HUES6 (cell line): ENCODE results near the gene ARHGAP26.

Experiments used
- H3K27ac ChIP-seq: 2 replicates; pipeline ENCODE4 v1.7.0; 2013; ENCODE audit warnings: low read depth, mild to moderate bottlenecking, low read length, inconsistent platforms
- H3K27me3 ChIP-seq: 2 replicates; pipeline ENCODE4 v1.6.1; 2013; ENCODE audit warnings: low read length; ENCODE audit not compliant: control insufficient read depth, insufficient read depth
- H3K36me3 ChIP-seq: 2 replicates; pipeline ENCODE4 v1.6.1; 2013; ENCODE audit warnings: low read length; ENCODE audit not compliant: control insufficient read depth, insufficient read depth
- H3K4me1 ChIP-seq: 2 replicates; pipeline ENCODE4 v1.6.1; 2013; ENCODE audit warnings: low read length; ENCODE audit not compliant: control insufficient read depth, insufficient read depth
- H3K4me3 ChIP-seq: 2 replicates; pipeline ENCODE4 v1.5.1; 2013; ENCODE audit warnings: low read depth, low read length
- H3K9ac ChIP-seq: one replicate; pipeline ENCODE4 v1.6.1; 2013; ENCODE audit warnings: mild to moderate bottlenecking, low read length
- H3K9me3 ChIP-seq: 2 replicates; pipeline ENCODE4 v1.6.1; 2013; ENCODE audit warnings: low read depth, low read length; ENCODE audit not compliant: control insufficient read depth, insufficient read depth

ARHGAP26 gene

DNA sequence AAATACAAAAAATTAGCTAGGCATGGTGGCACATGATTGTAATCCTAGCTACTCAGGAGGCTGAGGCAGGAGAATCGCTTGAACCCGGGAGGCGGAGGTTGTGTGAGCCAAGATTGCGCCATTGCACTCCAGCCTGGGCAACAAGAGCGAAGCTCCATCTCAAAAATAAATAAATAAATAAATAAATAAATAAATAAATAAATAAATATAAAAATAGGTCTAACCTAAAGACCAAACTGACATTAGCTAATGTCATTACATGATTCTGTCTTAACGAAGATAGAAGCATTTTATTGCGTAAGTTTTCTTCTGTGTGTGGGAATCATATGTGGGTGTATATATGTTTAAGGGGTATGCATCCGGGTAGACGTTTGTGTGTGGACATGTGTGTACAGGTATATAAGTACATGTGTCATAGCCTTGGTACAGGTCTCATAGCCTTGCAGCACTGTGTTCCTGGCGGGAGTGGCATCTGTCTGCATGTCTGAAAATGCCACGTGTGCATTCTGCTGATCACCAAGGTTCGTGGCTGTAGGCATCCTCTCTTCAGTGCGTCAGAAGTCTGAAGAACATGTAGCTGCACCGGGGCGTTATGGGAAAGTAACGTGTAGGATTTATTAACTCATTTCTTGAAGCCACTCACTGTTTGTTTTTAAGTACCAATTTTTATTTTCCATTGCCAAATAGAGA is 335.2 kb downstream of the ARHGAP26 start:
- Histone ChIP-seq H3K27me3 (no peaks in the 10 kb centered on the region), H3K4me3 (no peak overlapping the region), H3K36me3 (no peaks in the 10 kb centered on the region), H3K9ac (no peak overlapping the region), H3K27ac (no peak overlapping the region), H3K9me3 (no peaks in the 10 kb centered on the region), H3K4me1 (peaks cover 9% of the 10 kb centered on the region)

GRCh38 chr5:143106174-143106573 is 336.0 kb downstream of the ARHGAP26 start:
- H3K36me3 ChIP-seq, result no peaks in the 10 kb centered on the region
- no peak overlapping the region for H3K27ac ChIP-seq
- no peak overlapping the region for H3K4me3 ChIP-seq
- no peaks in the 10 kb centered on the region for H3K9me3 ChIP-seq
- H3K4me1 ChIP-seq, result peaks cover 17% of the 10 kb centered on the region
- H3K27me3 ChIP-seq, result no peaks in the 10 kb centered on the region
- H3K9ac ChIP-seq, result no peak overlapping the region

- Histone ChIP-seq H3K27ac (no peak overlapping the region), H3K27me3 (no peaks in the 10 kb centered on the region), H3K9ac (no peak overlapping the region), H3K36me3 (no peaks in the 10 kb centered on the region), H3K9me3 (no peaks in the 10 kb centered on the region), H3K4me3 (no peak overlapping the region), H3K4me1 (peaks cover 23% of the 10 kb centered on the region)
Observed at GRCh38 chr5:143108498-143109128, 338.4 kb downstream of the ARHGAP26 start.

- H3K4me1 ChIP-seq, result peaks cover 23% of the 10 kb centered on the region
- no peaks in the 10 kb centered on the region for H3K9me3 ChIP-seq
- H3K36me3 ChIP-seq, result no peaks in the 10 kb centered on the region
- no peak overlapping the region for H3K9ac ChIP-seq
- no peaks in the 10 kb centered on the region for H3K27me3 ChIP-seq
- H3K4me3 ChIP-seq, result 0 out of 2 replicates have a peak overlapping the region, but pooled peaks have one; percentile 9
- 0 out of 2 replicates have a peak overlapping the region, but pooled peaks have one; percentile 7 for H3K27ac ChIP-seq
Observed at GRCh38 chr5:143110591-143110990, 340.4 kb downstream of the ARHGAP26 start.

DNA sequence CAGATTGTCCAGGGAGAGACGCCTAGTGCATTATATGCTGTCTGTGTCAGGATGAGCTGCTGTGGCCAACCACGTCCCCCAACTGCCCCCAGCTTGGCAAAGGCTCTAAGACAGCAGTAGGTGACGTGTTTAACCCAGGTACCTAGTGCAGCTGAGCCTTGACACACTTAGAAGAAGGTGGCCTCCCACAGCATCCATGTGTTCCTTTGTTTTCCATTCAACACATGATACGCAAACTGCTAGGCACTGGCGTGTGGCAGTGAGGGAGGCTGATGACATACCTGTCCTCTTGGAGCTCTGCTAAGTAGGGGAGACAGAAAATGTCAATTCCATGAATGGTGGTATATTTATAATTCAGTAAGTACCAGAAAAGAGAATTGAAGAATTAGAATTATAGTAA is 341.6 kb downstream of the ARHGAP26 start:
- Histone ChIP-seq H3K27ac (no peak overlapping the region), H3K9ac (no peak overlapping the region), H3K27me3 (no peaks in the 10 kb centered on the region), H3K36me3 (no peaks in the 10 kb centered on the region), H3K9me3 (no peaks in the 10 kb centered on the region), H3K4me3 (no peak overlapping the region), H3K4me1 (peaks cover 23% of the 10 kb centered on the region)

DNA sequence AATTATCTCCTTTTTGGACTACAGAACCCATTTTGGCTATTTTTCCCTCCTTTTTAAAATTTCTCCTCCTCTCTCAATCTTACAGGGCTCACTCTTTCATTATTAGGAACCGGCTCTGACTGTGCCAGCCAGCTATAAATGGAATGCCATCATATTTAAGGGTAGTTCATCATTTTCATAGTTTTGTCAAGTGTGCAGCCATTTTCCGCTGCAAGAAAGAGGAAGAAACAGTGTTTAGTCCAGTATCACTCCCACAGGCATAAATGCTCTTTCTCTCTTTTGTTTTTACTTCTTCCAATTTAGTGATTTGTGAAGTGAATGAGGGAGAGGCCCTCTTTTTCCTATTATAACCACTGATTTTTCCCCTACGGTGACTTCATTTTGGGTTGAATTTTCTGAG is 343.3 kb downstream of the ARHGAP26 start:
- Histone ChIP-seq H3K9me3 (no peaks in the 10 kb centered on the region), H3K4me3 (no peak overlapping the region), H3K36me3 (no peaks in the 10 kb centered on the region), H3K4me1 (peaks cover 28% of the 10 kb centered on the region), H3K27ac (no peak overlapping the region), H3K9ac (no peak overlapping the region), H3K27me3 (no peaks in the 10 kb centered on the region)

DNA sequence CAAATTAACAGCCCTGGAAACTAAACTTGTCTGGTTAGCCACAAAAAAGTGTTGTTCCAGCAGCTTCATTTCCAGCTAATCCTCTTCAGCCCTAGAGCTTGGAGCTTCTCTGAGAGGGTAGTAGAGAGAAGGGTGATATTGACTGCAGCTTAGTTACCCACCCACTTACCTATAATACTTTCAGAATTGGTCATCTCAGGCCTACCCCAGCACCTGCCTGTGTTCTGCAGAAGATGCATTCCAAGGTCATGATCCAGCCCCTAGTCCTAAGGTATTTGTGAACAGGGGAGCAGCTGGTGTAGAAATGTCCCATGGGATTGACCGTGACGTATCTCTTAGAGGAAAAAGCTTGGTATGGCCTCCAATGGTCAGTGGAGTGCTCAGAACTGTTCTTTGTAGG is 344.3 kb downstream of the ARHGAP26 start:
- H3K4me3 ChIP-seq, result no peak overlapping the region
- H3K9me3 ChIP-seq, result no peaks in the 10 kb centered on the region
- no peaks in the 10 kb centered on the region for H3K36me3 ChIP-seq
- no peaks in the 10 kb centered on the region for H3K27me3 ChIP-seq
- H3K9ac ChIP-seq, result no peak overlapping the region
- peaks cover 35% of the 10 kb centered on the region for H3K4me1 ChIP-seq
- no peak overlapping the region for H3K27ac ChIP-seq

- Histone ChIP-seq H3K4me3 (no peak overlapping the region), H3K9me3 (no peaks in the 10 kb centered on the region), H3K27ac (no peak overlapping the region), H3K4me1 (peaks cover 35% of the 10 kb centered on the region), H3K9ac (no peak overlapping the region), H3K27me3 (no peaks in the 10 kb centered on the region), H3K36me3 (no peaks in the 10 kb centered on the region)
Observed at GRCh38 chr5:143115381-143115780, 345.2 kb downstream of the ARHGAP26 start.

- no peak overlapping the region for H3K9ac ChIP-seq
- H3K4me3 ChIP-seq, result no peak overlapping the region
- peaks cover 30% of the 10 kb centered on the region for H3K4me1 ChIP-seq
- no peak overlapping the region for H3K27ac ChIP-seq
- no peaks in the 10 kb centered on the region for H3K9me3 ChIP-seq
- no peaks in the 10 kb centered on the region for H3K27me3 ChIP-seq
- H3K36me3 ChIP-seq, result no peaks in the 10 kb centered on the region
Observed at GRCh38 chr5:143116814-143117213, 346.6 kb downstream of the ARHGAP26 start.

- Histone ChIP-seq H3K27ac (no peak overlapping the region), H3K4me1 (peaks cover 30% of the 10 kb centered on the region), H3K36me3 (no peaks in the 10 kb centered on the region), H3K27me3 (no peaks in the 10 kb centered on the region), H3K9ac (no peak overlapping the region), H3K4me3 (no peak overlapping the region), H3K9me3 (no peaks in the 10 kb centered on the region)
Observed at GRCh38 chr5:143117821-143118220, 347.6 kb downstream of the ARHGAP26 start.

GRCh38 chr5:143118222-143118621 is 348.0 kb downstream of the ARHGAP26 start:
- no peak overlapping the region for H3K9ac ChIP-seq
- H3K4me1 ChIP-seq, result peaks cover 30% of the 10 kb centered on the region
- H3K4me3 ChIP-seq, result no peak overlapping the region
- H3K27me3 ChIP-seq, result no peaks in the 10 kb centered on the region
- H3K27ac ChIP-seq, result no peak overlapping the region
- no peaks in the 10 kb centered on the region for H3K36me3 ChIP-seq
- H3K9me3 ChIP-seq, result no peaks in the 10 kb centered on the region
